Heart left ventricle (tissue), 16 donors: ENCODE results near the gene SERPINF2. TPM values are rescaled to one million over a fixed set of nuclear protein-coding genes. Genes with fewer than 3 reads are reported as not detected.

Experiments used
- ATAC-seq, 4 donors: fragments of 200-7000 bp; cut with Tn5 transposase; one replicate each; pipeline ENCODE4 v1.9.1; 2020 to 2022; ENCODE audit warnings: moderate library complexity in 4 of 4, mild to moderate bottlenecking in 3 of 4, moderate number of reproducible peaks in 1 of 4
- DNase-seq, 5 donors: peaks; one replicate each; pipeline ENCODE4 v3.0.0-alpha.2; 2020
- H3K27ac ChIP-seq, 12 donors: fragments of 200-600 bp; sonication (generic) in 4 of 12; one replicate each; pipeline versions ENCODE4 v1.5.0 to v1.8.0; 2016 to 2022; ENCODE audit warnings: mild to moderate bottlenecking in 2 of 12
- H3K27me3 ChIP-seq, 9 donors: fragments of 200-600 bp; sonication (generic) in 2 of 9; one replicate each; pipeline versions ENCODE4 v1.5.1 to v1.8.0; 2016 to 2022; ENCODE audit warnings: mild to moderate bottlenecking in 3 of 9
- H3K36me3 ChIP-seq, 9 donors: fragments of 200-600 bp; sonication (generic) in 2 of 9; one replicate each; pipeline versions ENCODE4 v1.5.0 to v1.8.0; 2018 to 2022; ENCODE audit warnings: mild to moderate bottlenecking in 2 of 9
- H3K4me1 ChIP-seq, 12 donors: fragments of 200-600 bp; sonication (generic) in 4 of 12; one replicate each; pipeline versions ENCODE4 v1.5.0 to v1.8.0; 2016 to 2022; ENCODE audit warnings: mild to moderate bottlenecking in 3 of 12
- H3K4me3 ChIP-seq, 12 donors: fragments of 200-600 bp; sonication (generic) in 4 of 12; one replicate each; pipeline versions ENCODE4 v1.5.0 to v1.8.0; 2017 to 2022; ENCODE audit warnings: mild to moderate bottlenecking in 9 of 12, moderate library complexity in 4 of 12
- H3K9me3 ChIP-seq, 12 donors: fragments of 200-600 bp; sonication (generic) in 4 of 12; one replicate each; pipeline versions ENCODE4 v1.5.0 to v1.8.0; 2016 to 2022; ENCODE audit warnings: mild to moderate bottlenecking in 1 of 12
- POLR2A ChIP-seq, 2 donors: fragments of 450-650 bp; IDR thresholded peaks; one replicate each; pipeline ENCODE4 v1.6.1; 2017; ENCODE audit warnings: antibody characterized with exemption in 2 of 2, mild to moderate bottlenecking in 2 of 2, moderate library complexity in 2 of 2
- WGBS, 4 donors: extraction: QIAGEN DNeasy Blood & Tissue Kit in 2 of 4; methylation state at CpG; one replicate each; pipeline versions ENCODE4 v1.1.5 to v1.1.7; 2013 to 2018; 5-methylcytosine and 5-hydroxymethylcytosine counted together
- intact Hi-C, 10 donors: fragments of 100-400 bp; cut with DNase I; formaldehyde crosslinking; loops; one replicate each; pipeline versions ENCODE4 v1.11.1 to v1.14.2; 2022
- polyA plus RNA-seq, 2 donors: library from polyadenylated mRNA; stranded (reverse); fragments of 200-250 nt; gene quantifications; one replicate each; pipeline ENCODE4 v1.2.3, GENCODE V29; 2013
- total RNA-seq, 9 donors: library from RNA; depleted of rRNA in 2 of 9; stranded (reverse); fragments of >200 nt in 2 of 9; fragmentation: NEBNext Ultra II Directional in 3 of 9; extraction: Animal tissue kit (Norgen Biotek cat#: 25700) in 3 of 9; gene quantifications; one replicate each; pipeline versions ENCODE4 v1.1.0 to v1.2.4, GENCODE V29; 2016 to 2023
- TF ChIP-seq, protein P1 (sequence below), 12 donors: fragments of 200-600 bp; sonication (generic) in 4 of 12; IDR thresholded peaks; one replicate each; pipeline versions ENCODE4 v1.5.0 to v1.8.0; 2018 to 2022; ENCODE audit warnings: antibody characterized with exemption in 12 of 12, mild to moderate bottlenecking in 5 of 12
- donor health status: ischemic (EF 13 %, LVEDD 7.1; RV severe dilation, severe dysfunction).
- donor health status: healthy with polysubstance abuse.
- donor health status: DM: no; HTN: yes; CAD: no.
- donor health status: DM: no; HTN: no; CAD: no.
- donor health status: ischemic (EF 25% LVEDD 6.9; RV normal size, moderate dysfunction).
- donor health status: ischemic (EF 25% LVEDD 5.7; RV mildly dilated, moderate dysfunction).
- donor health status: healthy.
- donor health status: DM: yes; HTN: yes; CAD: no.
- donor health status: ischemic (EF 35%, LVEDD 5.7; RV mildly dilated, moderate dysfunction).
- donor health status: nonischemic (EF 11% LVEDD 7.7; RV severe dilation, severe dysfunction).
- donor health status: DM: yes; HTN: yes; CAD: no.
- donor health status: PGD.
- donor health status: ischemic (EF 29% LVEDD 5.4; RV normal size, mild dysfunction).
- donor health status: nonischemic (EF 23%, LVEDD 6.1; RV moderate dilation, normal function).

Gene SERPINF2
- total and polyA plus RNA-seq, 11 donors = 0.25 to 1.8 (median 0.77) TPM; not detected in 1

DNA sequence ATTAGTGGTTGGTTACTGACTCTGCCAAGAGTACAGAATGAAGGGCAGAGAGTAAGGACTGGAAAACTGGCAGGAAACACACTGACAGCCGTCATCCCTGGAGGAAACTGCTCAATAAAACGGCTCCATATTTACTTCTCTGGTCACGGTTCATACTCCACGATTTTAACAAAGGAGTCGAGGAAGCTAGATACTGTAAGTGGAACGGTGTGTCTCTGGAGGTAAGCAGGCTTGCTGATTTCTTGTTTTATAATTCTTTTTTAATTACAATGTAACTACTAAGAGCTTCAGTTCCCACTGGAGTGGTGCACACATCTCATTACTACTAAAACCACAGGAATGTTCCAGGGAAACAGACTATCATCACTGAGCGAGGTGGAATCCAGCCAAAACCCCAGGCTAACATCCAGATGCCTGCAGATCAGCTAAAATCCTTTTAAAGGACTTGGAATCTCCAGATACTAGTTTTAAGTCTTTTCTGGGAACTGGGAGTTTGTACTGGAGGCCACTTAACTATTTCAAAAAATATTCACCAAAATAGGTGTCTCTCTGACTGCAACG is 37.0 kb downstream of the SERPINF2 start:
- H3K9me3 ChIP-seq = no peaks in the 10 kb centered on the region
- DNase-seq (peak in 4 of 5 donors; percentile 79 to 82 (median 80)), ATAC-seq (peak in 3 of 4 donors; percentile 19 to 41 (median 38))
- H3K36me3 ChIP-seq = peaks cover 0 to 65% (median 52%) of the 10 kb centered on the region in 9 donors
- H3K27me3 ChIP-seq = no peaks in the 10 kb centered on the region
- peak overlapping the region; percentile 67 to 96 (median 88) for H3K27ac ChIP-seq
- WGBS, 4 donors = 32 to 51% (median 50%) methylated on average over 8 of the region's 8 CpGs
- TF ChIP-seq POLR2A (IDR thresholded peaks at IDR 0.05) = no peak
- TF ChIP-seq, protein P1, sequence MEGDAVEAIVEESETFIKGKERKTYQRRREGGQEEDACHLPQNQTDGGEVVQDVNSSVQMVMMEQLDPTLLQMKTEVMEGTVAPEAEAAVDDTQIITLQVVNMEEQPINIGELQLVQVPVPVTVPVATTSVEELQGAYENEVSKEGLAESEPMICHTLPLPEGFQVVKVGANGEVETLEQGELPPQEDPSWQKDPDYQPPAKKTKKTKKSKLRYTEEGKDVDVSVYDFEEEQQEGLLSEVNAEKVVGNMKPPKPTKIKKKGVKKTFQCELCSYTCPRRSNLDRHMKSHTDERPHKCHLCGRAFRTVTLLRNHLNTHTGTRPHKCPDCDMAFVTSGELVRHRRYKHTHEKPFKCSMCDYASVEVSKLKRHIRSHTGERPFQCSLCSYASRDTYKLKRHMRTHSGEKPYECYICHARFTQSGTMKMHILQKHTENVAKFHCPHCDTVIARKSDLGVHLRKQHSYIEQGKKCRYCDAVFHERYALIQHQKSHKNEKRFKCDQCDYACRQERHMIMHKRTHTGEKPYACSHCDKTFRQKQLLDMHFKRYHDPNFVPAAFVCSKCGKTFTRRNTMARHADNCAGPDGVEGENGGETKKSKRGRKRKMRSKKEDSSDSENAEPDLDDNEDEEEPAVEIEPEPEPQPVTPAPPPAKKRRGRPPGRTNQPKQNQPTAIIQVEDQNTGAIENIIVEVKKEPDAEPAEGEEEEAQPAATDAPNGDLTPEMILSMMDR (IDR thresholded peaks at IDR 0.05) = no peak
- peak overlapping the region in 1 of 12 donors; percentile 8 for H3K4me3 ChIP-seq
- H3K4me1 ChIP-seq = peaks cover 0 to 53% (median 31%) of the 10 kb centered on the region in 12 donors
- intact Hi-C loops = loop anchor here in 6 of 10 donors (5.0 to 10.0 kb wide), 5 partner anchors 57 to 115 kb away; partner anchors contain the start of gene WDR81 (in 3 of the 6)

DNA sequence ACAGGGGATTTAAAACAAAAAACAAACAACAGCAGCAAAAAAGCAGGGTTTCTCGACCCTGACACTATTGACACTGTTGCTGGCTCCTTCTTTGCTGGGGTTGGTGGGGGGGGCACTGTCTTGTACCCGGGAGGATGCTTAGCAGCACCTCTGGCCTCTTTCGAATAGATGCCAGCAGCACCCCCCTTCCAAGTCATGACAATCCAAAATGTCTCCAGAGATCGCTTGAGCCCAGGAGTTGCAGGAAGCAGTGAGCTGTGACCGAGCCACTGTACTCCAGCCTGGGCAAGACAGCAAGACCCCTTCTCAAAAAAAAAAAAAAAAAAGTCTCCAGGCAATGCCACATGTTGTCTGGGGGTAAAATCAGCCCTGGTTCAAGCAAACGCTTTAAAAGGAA is 39.5 kb downstream of the SERPINF2 start:
- Histone ChIP-seq H3K27ac (peak overlapping the region; percentile 67 to 97 (median 92)), H3K36me3 (peaks cover 0 to 40% (median 28%) of the 10 kb centered on the region in 9 donors), H3K9me3 (no peaks in the 10 kb centered on the region), H3K4me1 (peaks cover 5 to 75% (median 50%) of the 10 kb centered on the region in 12 donors), H3K4me3 (peak overlapping the region in 4 of 12 donors; percentile 0 to 43 (median 24)), H3K27me3 (no peaks in the 10 kb centered on the region)
- intact Hi-C loops = loop anchor here in 8 of 10 donors (2.0 to 10.0 kb wide), 7 partner anchors 57 to 117 kb away; partner anchors contain the start of gene WDR81 (in 5 of the 8)
- WGBS, 4 donors = 60 to 74% (median 67%) methylated on average over 6 of the region's 6 CpGs
- ATAC-seq (no peak), DNase-seq (no peak)
- no peak for TF ChIP-seq POLR2A (IDR thresholded peaks at IDR 0.05)
- TF ChIP-seq, protein P1 (IDR thresholded peaks at IDR 0.05) = no peak

DNA sequence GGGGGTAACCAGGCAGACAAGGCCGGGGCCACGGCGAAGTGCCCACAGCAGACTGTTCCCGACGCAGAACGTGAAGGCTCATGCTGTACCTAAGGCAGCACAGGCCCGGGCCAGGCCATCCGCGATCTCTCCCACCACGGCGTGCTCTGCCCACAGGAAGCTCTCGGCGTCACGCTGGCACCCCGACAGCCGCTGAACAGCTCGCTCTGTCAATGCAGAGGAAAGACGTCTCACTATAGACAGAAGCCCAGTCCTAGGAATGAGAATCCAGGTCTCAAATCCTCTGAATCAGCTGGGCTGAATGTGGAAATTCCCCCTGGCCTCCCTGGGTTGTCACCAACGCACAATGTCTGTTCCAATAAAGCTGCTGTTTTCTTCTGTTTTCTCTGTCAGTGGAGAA is 40.6 kb downstream of the SERPINF2 start:
- ATAC-seq (peak in 1 of 4 donors; percentile 1), DNase-seq (peak in 2 of 5 donors; percentile 45 to 57)
- Histone ChIP-seq H3K4me3 (peak overlapping the region in 9 of 12 donors; percentile 8 to 43 (median 19)), H3K36me3 (peaks cover 0 to 31% (median 18%) of the 10 kb centered on the region in 9 donors), H3K27ac (peak overlapping the region; percentile 83 to 97 (median 92)), H3K27me3 (no peaks in the 10 kb centered on the region), H3K4me1 (peaks cover 5 to 86% (median 60%) of the 10 kb centered on the region in 12 donors), H3K9me3 (no peaks in the 10 kb centered on the region)
- no peak for TF ChIP-seq POLR2A (IDR thresholded peaks at IDR 0.05)
- TF ChIP-seq, protein P1 (IDR thresholded peaks at IDR 0.05) = no peak
- intact Hi-C loops = loop anchor here in 8 of 10 donors (2.0 to 10.0 kb wide), 7 partner anchors 58 to 118 kb away; partner anchors contain the start of gene WDR81 (in 5 of the 8)
- WGBS, 4 donors = 79 to 86% (median 84%) methylated on average over 19 of the region's 19 CpGs
